NAMALWA (cell line): ENCODE results near the gene LSM7.
A peak's percentile ranks its signal among the peaks of the same experiment; 100 is the strongest.
"Not testable (repeated sequence)": the region's sequence is repeated elsewhere in the genome, so short reads cannot be mapped to it uniquely, and the experiment has no call there.

Experiments used
- DNase-seq: peaks from one replicate; pipeline ENCODE4 v3.0.0-alpha.2; 2015; ENCODE audit warnings: low spot score

The LSM7 gene

GRCh38 chr19:2300533-2300932, 27.9 kb downstream of the LSM7 start:
- DNase-seq, result no peak

DNA sequence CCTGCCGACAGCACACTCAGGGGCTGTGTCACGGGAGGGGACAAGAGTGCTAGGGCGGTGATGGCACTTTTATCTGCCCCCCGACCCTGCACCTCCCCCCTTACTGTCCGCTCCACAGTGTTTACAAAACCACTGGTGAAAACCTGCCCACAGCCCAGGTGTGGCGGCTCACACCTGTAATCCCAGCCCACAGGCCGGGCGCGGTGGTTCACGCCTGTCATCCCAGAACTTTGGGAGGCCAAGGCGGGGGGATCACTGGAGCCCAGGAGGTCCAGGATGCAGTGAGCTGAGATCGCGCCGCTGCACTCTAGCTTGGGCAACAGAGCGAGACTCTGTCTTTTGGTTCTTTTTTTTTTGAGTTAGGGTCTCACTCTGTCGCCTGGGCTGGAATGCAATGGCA, 32.2 kb downstream of the LSM7 start:
- no peak for DNase-seq

DNA sequence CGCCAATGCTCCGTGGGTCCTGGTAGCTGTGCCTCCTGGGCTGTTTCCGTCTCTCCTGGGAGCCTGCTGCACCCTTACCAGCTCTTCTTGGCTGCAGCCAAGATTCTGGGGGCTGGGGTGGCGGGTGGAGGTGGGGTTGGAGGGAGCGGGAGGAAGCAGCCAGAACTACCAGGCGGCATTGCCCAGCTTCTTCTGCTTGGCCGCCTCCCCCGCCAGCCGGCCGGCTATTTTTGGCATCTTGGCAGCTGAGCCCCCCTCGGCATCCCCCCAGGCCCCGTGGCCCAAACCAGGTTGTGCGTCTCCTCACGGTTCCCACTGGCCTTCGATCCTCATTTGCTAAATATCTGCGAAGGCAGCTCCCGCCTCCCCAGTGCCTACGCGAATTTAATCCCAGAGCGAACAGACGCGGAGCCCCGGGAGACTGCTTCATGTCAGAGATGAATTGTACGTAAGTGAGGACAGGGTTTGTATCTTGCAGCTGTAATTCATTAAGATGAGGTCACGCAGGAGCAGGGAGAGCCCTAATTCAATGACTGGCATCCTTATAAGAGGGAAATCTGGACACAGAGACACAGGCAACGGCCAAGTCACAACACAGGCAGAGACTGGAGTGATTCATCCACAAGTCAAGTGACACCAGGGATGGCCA, 33.6 kb downstream of the LSM7 start:
- no peak for DNase-seq

DNA sequence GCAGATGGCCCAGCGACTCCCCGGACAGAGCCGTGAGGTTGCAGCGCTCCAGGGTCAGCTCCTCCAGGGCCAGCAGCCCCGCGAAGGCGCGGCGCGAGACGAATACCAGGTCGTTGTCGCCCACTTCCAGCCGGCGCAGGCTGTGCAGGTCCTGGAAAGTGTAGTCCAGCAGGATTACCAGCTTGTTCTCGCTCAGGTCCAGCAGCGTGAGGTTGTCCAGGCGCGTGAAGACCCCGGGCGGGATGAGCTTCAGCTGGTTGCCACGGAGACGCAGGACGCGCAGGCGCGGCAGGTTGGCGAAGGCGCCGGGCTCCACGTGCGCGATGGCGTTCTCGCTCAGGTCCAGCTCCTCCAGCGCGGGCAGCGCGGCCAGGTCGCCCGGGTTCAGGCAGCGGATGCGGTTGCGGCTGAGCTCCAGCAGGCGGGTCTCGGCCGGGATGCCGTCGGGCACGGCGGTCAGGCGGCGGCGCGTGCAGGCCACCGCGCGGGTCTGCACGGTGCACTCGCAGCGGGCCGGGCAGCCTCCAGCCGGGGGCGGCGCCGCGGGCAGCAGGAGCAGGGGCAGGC, 37.1 kb downstream of the LSM7 start:
- DNase-seq, result no peak

DNA sequence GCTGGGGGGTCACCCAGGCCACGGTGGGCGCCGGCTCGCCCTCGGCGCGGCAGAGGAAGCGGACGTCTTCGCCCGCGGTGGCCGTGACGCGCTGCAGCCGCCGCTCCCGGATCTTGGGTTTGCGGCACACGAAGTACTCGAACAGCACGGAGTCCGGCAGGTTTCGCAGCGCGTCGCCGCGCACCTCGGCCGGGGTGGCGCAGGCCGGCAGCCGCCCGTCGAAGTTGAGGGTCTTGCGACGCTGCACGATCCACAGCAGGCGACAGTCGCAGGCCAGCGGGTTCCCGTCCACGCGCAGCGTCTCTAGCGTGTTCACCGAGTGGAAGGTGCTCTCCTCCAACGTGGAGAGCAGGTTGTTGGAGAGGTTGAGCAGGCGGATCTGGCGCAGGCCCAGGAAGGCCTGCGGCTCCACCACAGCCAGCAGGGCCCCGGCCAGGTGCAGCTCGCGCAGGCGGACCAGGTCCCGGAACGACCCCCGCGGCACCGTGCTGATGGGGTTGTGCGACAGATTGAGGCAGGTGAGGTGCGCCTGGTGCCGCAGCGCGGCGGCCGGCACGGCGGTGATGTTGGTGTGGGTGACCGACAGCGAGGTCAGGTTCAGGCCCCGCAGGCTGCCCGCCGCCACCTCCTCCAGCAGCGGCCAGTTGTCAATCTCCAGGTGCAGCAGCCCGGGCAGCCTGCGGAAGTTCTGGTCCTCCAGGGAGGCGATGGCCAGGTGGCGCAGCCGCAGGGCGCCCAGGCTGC, 37.8 kb downstream of the LSM7 start:
- no peak for DNase-seq

DNA sequence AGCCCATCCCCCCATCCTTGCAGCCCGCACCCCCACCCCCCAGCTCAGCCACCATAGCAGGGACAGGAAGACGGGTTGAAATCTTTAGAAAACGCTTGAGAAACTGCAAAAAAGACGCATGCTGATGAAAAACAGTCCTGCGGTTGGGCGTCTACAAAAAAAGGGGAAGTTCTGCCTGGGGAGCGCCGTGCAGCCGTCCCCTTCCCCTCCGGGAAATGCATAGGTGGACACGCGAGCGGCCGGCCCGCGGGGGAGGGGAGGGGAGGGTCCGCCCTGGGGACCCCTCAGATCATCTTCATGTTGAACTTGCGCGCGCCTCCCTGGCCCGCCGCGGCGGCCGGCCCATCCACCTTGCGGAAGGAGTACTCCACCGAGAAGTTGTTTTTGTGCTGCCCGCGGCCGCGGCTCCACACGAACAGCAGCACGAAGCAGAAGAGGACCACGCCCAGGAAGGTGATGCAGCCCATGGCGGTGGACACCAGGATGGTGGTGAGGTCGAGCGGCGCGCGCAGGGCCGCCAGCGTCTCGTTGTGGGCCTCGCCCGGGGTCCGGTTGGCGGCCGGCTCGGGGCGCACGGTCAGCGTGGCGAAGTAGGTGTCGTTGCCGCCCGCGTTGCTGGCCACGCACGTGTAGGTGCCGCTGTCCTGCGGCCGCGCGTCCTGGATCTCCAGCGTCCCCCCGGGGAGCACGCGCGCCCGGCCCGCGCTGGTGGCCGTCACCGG, 38.5 kb downstream of the LSM7 start:
- peak; percentile 83 for DNase-seq

DNA sequence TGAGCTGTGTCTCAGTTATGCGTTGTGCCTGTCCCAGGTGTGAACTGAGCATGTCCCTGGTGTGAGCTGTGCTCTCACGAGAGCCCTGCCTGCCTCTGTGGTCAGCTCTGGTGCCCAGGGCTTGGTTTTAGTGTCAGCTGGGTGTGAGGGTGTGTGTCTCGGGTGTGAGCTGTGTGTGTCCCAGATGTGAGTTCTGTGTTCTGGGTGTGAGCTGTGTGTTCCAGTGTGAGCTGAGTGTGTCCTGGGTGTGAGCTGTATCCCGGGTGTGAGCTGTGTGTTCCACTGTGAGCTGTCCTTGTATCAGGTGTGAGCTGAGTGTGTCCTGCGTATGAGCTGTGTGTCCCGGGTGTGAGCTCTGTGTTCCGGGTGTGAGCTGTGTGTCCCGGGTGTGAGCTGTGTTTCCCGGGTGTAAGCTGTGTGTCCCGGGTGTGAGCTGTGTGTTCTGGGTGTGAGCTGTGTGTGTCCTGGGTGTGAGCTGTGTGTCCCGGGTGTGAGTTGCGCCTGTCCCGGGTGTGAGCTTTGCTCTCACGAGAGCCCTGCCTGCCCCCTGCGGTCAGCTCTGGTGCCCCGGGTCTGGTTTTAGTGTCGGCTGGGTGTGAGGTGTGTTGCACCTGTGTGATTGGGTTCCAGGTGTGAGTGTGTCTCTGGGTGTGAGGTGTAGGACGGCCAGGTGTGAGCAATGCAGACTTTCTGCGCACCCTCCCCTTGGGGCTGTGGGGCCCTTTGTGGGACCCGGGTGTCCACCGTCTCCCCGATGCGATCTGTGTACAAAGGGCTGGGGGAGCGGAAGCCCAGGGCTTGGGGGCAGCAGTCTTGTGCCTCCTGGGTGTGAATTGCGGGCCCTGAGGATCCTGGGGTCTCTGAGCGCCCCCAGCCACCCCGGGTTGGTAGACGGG, 39.3 kb downstream of the LSM7 start:
- no peak for DNase-seq

DNA sequence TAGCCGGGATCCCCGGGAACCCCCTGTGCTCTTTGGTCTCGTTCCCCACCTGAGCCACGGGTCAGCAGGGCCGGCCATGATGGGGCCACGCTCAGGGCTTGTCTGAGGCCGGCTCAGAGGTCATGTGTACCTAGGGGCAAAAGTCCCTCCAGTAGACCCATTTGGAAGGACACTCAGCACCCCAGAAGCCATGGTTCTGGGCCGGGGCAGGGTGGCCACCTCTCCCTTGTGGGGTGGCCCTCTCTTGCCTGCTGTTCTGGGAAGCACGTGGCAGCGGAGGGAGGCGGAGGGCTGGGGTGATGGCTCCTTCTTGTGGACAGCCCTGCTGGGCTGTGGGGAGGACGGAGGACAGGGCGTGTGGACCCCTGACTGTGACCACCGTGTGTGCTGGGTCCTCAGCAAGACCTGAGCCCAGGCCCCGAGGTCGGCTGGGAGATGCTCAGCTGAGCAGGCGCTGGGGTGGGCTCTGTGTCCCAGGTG, 40.0 kb downstream of the LSM7 start:
- DNase-seq, result no peak

DNA sequence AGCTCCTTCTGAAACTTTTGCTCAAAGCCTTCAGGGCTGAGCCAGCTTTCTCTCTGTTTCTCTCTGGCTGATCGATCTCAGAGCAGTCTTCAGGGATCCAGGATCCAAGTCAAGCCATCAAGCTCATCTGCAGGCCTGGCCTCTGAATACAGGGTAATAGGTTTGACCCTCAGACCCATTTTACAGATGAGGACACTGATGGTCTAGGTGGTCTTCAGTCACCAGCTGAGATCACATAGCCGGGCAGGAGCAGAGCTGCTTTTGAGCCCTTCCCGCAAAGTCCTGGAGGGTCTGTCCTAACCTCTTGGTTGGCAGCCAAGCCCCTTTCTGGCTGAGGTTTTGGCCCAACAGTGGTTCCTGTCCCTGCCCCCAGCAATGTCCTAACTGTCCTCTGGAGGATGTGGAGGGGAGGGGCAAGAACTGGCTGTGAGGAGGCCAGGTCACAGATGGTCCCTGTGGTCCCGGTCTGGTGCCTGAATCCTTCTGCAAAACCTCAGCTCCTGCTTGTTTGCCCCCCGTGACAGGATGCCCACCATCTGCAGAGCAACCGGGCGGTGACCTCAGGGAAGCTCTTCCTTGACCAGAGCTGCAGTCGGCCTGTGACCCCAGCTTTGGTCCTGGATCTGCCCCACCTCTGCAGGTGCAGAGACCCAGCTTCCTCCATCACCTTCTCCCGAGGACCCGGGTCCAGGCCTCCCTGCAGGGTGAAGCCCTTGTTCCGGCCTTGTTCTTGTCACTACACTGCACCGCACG, 40.6 kb downstream of the LSM7 start:
- no peak for DNase-seq

GRCh38 chr19:2286402-2287140, 41.8 kb downstream of the LSM7 start:
- no peak for DNase-seq

DNA sequence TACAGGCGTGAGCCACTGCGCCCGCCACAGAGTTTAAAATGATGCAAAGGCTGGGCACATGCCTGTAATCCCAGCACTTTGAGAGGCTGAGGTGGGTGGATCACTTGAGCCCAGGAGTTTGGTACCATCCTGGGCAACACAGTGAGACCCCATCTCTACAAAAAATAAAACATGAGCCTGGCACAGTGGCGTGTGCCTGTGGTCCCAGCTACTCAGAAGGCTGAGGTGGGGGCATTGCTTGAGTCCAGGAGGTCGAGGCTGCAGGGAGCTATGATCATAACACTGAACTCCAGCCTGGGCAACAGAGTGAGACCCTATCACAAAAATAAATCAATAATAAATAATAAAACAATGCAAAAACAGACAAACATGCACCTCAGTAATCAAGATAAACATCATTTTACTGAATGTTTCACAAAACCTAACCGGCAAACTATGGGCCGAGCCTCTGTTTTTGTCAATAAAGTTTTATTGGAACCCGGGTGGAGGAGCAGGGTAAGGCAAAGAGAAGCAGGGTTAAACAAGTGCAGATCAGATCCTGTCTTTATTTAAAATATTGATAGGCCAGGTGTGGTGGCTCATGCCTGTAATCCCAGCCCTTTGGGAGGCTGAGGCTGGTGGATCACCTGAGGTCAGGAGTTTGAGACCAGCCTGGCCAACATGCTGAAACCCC, 44.4 kb downstream of the LSM7 start:
- no peak for DNase-seq

DNA sequence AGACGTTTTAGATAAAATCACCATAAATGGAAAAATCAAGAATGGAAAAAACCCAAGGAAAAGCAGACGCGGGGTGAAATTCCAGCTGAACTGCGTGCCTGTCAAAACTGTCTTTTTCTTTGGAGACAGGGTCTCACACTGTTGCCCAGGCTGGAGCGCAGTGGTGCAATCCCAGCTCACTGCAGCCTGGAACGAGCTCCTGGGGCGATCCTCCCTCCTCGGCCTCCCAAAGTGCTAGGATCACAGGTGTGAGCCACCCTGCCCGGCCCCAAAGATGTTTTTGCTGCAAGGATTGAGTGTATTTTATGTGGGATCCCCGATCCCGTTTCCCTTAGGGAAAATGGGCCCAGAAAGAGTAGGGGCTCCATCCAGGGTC, 45.5 kb downstream of the LSM7 start:
- no peak for DNase-seq

DNA sequence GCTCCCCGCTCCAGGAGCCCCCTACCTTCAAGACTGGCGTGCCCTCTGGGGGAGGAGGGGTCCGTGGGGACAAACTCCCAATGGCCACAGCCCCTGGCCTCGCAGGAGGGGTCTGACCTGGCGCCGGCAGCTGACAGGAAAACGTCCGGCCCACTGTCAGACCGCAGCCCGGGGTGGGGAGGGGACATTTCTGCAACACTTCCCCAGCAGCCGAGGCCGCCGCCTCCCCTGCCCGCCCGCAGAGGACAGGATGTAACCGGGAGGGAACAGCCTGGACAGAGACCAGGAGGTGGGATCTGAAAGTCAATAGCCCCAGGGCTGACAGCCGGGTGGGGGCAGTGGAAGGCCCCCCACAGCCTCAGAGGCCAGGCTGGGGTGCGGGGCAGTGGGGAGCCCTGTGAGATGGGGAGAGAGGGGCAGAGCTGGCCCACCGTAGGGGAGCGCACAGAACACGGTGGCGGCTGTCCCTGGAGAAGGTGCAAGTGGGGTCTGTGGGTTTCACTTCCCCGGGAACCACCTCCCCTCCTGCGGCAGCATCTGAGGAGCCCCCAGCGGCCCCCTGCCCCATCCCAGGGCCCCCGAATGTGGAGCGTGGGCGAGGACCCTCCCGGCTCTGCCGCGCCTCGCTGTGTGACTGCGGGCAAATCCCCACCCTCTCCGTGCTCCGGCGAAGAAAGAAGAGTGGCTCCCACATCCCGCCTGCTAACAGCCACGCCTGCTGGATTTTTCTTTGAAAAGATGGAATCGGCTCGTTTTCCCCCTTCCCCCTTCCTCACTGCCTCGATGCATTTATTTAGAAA, 46.1 kb downstream of the LSM7 start, which contains the start of gene PEAK3:
Gene PEAK3, minus strand, starts transcription at position 114 of the 800 bp plus-strand sequence. CDS start 1,244 bp downstream, outside the sequence.
- DNase-seq, result no peak

- DNase-seq, result not testable (repeated sequence)
Measured at GRCh38 chr19:2281265-2282061, 46.9 kb downstream of the LSM7 start.

GRCh38 chr19:2280633-2281264, 47.6 kb downstream of the LSM7 start:
- DNase-seq, result no peak

GRCh38 chr19:2278459-2279158, 49.8 kb downstream of the LSM7 start:
- DNase-seq, result no peak

DNA sequence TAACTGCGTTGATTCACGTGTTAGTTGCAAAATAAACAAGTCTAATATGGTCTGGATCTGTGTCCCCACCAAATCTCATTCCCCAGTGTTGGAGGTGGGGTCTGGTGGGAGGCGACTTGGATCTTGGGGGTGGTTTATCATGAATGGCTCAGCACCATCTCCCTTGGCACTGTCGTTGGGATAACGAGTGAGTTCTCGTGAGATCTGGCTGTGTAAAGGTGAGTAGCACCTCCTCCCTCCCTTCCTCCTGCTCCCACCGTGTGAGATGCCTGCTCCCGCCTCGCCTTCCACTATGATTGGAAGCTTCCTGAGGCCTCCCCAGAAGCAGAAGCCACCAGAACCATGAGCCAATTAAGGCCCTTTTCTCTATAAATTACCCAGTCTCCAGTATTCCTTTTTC, 51.2 kb downstream of the LSM7 start:
- DNase-seq, result no peak
